ENCODE measurements around the gene SKP1.

Gene SKP1

GRCh38 chr5:134128648-134128995 lies 48.1 kb downstream of the SKP1 start:
- DNase-seq, result no peak

- DNase-seq, result peak; percentile 60
Measured at GRCh38 chr5:134127988-134128647, 48.6 kb downstream of the SKP1 start.

DNA sequence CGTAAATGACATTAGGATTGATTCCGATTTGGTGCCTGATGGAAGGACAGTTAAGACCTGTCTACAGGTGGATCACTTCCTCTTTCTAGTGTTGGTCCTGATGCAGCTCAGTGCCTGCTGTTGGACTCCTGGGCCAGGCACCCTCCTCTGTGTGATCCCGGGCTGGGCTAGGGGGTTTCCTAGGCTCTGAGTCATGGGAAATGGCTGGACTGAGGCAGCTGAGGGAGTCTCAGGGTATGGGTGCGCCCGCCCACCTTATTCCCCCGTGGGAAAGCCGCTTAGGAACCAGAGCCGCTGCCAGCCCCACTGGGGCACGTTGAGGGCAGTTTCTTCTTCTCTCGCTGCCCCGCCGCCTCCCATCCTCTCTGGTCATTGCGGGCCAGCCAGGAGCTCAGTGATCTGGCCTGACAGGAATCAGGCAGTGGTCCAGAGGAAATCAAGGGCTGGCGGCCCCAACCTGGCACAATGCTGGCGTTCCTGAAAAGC lies 49.3 kb downstream of the SKP1 start:
- peak; percentile 73 for DNase-seq

DNA sequence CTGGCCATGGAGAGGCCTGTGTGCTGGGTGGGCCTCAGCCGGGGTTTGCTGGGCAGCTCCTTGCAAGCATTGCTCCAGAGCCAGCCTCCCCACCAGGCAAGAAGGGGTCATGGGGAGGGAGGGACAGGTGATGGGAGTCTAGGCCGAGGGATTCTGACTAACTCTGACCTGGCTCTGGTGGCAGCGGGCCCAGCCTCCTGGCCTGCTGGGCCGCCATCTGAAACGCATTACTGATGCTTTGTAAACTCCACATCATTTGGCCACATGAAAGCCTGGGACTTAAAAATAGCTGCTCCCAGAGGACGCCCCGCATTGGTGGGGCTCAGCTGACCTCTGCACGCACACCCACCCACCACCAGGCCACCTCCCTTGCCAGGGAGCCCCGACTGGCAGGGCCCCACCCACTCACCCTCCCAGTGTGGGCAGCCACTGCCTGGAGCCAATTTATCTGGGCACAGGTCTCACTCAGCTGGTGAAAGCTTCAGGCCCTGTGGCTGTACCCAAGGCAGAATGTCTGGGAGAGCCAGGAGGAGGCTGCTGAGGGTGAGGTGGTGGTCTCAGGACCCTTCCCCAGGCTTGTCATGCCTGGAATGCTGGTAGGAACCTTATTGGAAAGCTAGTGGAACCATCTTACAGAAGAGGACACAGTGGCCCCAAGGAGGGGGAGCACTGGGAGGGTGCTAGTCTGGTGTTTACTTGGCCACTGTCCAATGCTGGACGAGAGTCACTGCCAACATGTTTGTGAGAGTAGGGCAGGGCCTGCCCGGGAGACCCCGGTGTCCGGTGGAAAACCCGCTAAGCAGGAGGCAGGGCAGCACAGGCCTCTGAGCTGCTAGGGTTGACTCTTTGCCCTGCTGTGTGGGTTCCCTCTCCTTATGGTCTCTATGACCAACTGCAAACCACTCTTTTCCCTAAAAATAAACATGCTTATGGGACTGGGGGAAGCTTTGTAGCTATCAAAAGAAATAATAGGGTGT lies 51.4 kb downstream of the SKP1 start:
- DNase-seq, result peak; percentile 57

DNA sequence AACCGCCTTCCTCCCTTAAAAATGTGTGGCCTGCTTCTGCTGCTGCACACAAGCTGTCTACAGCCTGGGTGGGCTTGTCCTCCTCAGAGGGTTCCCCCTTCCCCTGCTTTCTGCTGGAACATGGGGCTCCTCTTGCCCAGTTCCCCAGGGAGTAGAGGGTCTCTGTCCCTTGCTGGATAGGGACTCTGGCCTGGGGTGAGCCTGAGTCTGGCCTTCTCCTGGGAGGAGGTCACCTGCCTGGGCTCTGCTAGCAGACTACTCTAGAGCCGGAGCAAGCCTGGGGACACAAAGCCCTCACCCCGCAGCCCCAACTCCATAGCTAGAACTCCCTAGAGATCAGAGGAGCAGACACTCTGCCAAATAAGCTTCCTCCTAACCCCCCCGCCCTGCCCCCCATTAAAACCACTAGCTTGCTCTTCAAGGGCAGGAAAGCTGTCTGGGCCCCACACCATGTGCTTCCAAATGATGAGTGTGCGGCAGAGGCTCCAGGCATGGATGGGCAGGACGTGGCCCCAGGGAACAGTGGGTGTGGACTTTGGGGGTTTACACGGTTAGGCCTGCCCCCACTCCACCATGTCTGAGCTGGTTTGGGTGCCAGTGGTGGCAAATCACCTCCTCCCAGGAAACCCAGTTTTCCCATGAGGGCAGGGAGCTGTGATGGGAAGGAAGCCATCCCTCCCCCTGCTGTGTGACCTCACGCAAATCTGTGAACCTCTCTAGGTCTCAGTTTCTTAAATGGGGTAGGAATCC lies 52.3 kb downstream of the SKP1 start:
- no peak for DNase-seq

- DNase-seq, result no peak
Measured at GRCh38 chr5:134123360-134123759, 53.4 kb downstream of the SKP1 start.

DNA sequence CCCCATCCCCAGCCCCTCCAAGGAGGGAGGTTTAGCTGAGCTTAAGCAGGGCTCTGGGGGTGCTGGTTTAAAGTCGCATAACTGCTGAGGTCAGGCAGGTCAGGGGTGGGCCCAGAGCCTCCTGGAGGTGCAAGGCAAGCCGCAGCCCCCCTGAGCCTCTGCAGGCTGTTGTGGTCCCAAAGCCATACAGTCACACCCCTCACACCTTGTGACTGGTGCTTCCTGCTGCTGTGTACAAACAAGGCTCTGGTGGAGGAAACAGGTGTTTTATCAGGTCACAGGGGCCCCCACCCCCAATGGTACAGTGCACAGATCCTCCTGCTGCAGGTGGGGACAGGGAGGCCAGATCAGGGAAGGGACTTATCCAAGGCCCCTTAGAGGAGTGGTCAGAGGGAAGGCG lies 54.2 kb downstream of the SKP1 start:
- no peak for DNase-seq

GRCh38 chr5:134120386-134121138 lies 56.2 kb downstream of the SKP1 start:
- no peak for DNase-seq

DNA sequence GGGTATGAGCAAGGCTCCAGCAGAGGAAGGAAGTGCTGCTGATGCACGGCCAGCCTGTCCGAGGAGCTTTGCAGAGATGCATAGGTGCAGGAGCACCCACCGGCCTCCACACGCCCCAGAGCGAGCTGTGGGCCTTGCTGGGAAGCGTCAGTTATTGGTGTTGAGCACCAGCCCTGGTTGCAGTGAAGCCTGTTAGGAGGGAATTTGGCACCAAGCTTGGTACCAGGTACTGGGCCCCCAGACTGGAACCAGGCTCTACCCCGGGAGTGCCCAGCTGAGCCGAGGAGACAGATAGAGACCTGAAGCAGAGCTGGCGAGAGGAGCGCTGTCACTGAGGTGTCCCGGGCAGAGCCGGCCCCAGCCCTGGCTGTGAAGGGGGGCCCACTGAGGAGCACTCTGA lies 57.0 kb downstream of the SKP1 start:
- no peak for DNase-seq

GRCh38 chr5:134118212-134118835 lies 58.4 kb downstream of the SKP1 start:
- DNase-seq, result no peak

DNA sequence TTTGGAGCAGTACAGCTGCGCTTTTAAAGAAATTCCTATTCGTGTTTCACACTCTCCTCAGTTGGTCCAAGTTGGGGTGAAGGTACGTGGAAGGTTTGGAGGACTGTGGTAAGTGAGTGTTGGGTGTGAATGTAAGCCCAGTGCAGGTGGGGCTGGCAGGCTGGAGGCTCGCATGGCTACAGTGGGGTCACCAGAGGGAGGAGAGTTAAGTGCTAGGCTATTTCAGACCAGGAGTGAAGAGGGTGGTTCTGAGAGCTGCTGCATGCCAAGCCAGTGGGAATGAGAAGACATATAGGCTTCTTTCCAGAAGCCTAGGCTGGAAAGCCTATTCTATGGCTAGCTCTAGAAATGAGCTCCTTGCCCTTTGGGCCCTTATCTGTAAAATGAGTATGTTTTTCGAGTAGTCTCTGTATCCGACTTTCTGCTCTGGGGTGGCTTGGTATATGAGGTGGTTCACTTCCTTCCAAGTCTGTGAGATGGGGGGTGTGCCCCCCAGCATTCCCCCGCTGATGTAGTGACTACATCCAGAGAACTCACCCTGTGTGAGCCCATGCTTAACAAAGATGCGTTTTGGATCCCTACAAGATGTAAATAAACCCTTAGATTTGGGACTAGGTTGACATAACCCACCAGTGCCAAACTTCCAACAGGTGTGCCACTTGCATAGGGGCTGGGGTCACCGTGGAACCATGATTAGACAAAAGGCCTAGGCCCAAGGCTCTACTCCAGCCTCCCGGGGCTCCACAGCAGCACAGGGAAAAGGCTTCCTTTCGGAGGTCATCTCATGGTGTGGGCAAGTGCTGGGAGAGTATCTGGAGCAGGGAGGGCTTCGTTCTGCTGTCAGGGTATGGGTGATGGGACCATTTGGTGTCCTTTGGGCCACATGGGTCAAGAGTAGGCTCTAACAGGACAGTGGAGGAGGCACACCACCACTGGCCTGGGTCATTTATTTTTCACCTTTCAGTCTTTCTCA lies 59.7 kb downstream of the SKP1 start:
- no peak for DNase-seq

GRCh38 chr5:134116286-134116685 lies 60.5 kb downstream of the SKP1 start:
- DNase-seq, result no peak

DNA sequence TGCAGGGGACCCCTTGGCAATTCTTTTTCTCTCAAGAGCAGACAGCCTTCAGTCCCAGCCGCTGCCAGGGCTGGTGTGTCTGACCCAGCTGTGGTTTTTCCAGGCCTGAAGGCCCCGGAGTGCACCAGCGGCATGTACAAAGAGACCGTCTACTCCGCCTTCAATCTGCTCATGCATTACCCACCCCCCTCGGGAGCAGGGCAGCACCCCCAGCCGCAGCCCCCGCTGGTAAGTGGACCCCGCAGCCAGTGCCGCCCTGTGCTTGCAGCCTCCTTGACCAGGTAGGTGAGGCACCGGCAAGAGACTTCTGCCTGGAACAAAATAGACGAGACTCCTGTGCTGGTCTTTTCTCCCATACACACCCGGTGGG lies 61.0 kb downstream of the SKP1 start:
- DNase-seq, result no peak

- DNase-seq, result peak; percentile 81
Measured at GRCh38 chr5:134114886-134115805, 61.6 kb downstream of the SKP1 start.

DNA sequence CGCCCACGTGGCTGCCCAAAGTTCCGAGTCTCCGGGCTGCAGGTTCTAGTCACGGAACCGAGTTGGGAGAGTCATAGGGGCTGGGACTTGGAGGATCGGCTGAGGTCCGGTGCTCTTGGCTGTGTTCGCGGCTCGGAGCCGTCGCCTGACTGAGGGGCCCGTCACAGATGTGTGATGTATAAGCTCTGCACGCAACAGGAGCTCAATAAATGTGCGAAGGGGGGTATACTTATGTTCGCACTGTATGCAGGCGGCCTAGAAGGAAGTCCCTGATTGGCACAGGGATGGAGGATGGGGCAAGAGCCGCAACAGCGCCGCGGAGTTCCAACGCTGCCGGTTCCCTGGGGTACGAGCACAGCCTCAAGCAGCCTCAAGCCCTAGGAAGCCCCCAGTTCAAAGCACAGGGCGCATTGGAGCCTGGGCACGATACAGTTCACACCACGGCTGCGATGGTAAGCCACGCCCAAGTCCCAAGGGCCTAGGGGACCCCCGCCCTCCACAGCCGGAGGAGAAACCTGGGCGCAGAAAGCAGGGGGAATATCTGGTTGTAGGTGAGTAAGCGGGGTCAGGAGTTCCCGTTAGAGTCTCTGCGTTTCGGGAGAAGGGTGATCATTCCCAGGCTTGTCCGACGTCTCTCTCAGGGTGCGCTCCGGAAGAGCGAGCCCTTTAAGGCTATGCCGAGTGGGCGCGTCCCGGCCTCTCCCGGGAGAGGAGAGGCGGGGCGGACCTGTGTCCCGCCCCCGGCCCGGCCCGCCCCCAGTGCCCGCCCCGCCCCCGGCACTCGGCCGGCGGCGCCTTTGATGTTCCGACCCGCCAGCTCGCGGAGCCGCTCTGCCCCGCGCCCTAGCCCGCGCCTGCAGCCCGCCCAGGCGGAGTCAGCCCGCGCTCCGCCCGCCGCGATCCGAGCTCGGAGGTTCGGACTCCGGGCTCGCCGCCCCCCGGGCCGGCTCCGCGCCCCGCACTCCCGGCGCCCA lies 62.6 kb downstream of the SKP1 start, which contains the start of gene TCF7:
Gene TCF7, plus strand, starts transcription at position 780 of the 974 bp plus-strand sequence. CDS start 226 bp downstream, outside the sequence.
- DNase-seq, result peak; percentile 75

DNA sequence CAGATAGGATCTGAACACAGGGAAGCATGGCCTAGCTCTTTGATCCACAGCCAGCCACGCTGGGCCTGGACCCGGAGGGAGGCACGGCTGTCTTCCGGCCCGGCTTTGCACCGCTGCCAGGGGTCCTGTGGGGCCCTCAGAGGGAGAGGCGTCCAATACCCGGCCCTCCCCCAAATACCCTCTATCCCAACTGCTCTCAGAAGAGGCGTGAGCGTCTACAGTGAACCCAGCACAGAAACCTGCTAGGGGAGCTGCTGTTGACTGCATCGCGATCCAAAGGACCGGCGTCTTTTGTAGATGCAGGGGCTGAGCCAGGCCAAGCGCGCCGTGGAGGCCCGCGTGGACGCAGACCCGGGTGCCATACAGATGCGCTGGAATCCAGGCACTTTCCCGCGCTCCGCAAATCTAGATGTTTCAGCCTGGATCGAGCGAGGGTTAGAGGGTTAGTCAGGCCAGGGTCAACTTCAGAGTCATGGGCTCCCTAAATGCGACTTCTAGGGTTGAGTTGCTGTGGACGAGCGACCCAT lies 63.3 kb downstream of the SKP1 start:
- no peak for DNase-seq

GRCh38 chr5:134112726-134113362 lies 63.9 kb downstream of the SKP1 start:
- no peak for DNase-seq

Measured in stimulated activated CD8-positive, alpha-beta memory T cell treated with anti-CD3 and anti-CD28 coated beads, Interleukin-4, amount 100 ng/mL, for 48 hours (primary cell).